ENCODE results near the gene AURKB.
"Not testable (repeated sequence)": the region's sequence is repeated elsewhere in the genome, so short reads cannot be mapped to it uniquely, and the experiment has no call there.

DNA sequence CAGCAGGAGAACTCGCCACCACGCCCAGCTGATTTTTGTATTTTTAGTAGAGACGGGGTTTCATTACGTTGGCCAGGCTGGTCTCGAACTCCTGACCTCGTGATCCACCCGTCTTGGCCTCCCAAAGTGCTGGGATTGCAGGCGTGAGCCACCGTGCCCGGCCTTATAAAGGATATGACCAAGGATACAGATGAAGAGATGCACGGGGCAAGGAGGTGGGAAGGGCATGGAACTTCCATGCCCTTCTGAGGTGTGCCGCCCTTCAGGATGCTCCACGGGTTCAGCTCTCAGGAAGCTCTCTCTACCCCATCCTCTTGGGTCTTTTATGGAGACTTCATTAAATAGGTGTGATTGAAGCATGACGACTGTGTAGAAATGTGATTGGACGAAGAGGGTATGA lies 3.6 kb upstream of the AURKB start:
- TF ChIP-seq, protein P1, sequence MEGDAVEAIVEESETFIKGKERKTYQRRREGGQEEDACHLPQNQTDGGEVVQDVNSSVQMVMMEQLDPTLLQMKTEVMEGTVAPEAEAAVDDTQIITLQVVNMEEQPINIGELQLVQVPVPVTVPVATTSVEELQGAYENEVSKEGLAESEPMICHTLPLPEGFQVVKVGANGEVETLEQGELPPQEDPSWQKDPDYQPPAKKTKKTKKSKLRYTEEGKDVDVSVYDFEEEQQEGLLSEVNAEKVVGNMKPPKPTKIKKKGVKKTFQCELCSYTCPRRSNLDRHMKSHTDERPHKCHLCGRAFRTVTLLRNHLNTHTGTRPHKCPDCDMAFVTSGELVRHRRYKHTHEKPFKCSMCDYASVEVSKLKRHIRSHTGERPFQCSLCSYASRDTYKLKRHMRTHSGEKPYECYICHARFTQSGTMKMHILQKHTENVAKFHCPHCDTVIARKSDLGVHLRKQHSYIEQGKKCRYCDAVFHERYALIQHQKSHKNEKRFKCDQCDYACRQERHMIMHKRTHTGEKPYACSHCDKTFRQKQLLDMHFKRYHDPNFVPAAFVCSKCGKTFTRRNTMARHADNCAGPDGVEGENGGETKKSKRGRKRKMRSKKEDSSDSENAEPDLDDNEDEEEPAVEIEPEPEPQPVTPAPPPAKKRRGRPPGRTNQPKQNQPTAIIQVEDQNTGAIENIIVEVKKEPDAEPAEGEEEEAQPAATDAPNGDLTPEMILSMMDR (IDR thresholded peaks at IDR 0.05) = not testable (repeated sequence)
- not testable (repeated sequence) for TF ChIP-seq POLR2A (IDR thresholded peaks at IDR 0.05)

Data from vagina (tissue), 2 donors.